Stimulated activated CD8-positive, alpha-beta memory T cell treated with anti-CD3 and anti-CD28 coated beads, Interleukin-7, amount 100 ng/mL, for 48 hours (primary cell): ENCODE results near the gene CEP290.

Experiments used
- DNase-seq, 2 donors: peaks; one replicate each; pipeline ENCODE4 v3.0.0-alpha.2; 2020; ENCODE audit warnings: low read depth in 1 of 2; ENCODE audit errors: extremely low read depth in 1 of 2

Gene CEP290, protein sequence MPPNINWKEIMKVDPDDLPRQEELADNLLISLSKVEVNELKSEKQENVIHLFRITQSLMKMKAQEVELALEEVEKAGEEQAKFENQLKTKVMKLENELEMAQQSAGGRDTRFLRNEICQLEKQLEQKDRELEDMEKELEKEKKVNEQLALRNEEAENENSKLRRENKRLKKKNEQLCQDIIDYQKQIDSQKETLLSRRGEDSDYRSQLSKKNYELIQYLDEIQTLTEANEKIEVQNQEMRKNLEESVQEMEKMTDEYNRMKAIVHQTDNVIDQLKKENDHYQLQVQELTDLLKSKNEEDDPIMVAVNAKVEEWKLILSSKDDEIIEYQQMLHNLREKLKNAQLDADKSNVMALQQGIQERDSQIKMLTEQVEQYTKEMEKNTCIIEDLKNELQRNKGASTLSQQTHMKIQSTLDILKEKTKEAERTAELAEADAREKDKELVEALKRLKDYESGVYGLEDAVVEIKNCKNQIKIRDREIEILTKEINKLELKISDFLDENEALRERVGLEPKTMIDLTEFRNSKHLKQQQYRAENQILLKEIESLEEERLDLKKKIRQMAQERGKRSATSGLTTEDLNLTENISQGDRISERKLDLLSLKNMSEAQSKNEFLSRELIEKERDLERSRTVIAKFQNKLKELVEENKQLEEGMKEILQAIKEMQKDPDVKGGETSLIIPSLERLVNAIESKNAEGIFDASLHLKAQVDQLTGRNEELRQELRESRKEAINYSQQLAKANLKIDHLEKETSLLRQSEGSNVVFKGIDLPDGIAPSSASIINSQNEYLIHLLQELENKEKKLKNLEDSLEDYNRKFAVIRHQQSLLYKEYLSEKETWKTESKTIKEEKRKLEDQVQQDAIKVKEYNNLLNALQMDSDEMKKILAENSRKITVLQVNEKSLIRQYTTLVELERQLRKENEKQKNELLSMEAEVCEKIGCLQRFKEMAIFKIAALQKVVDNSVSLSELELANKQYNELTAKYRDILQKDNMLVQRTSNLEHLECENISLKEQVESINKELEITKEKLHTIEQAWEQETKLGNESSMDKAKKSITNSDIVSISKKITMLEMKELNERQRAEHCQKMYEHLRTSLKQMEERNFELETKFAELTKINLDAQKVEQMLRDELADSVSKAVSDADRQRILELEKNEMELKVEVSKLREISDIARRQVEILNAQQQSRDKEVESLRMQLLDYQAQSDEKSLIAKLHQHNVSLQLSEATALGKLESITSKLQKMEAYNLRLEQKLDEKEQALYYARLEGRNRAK (N-terminal part only)

GRCh38 chr12:88141774-88142609 lies at the start of gene CEP290, which contains the start of gene TMTC3:
Gene CEP290, minus strand, starts transcription at chr12:88142088. Its CDS starts 781 bp downstream, at chr12:88141307.
Gene TMTC3, plus strand, starts transcription at chr12:88142307. Its CDS starts 6,009 bp downstream, at chr12:88148316.
- peak; percentile 75 to 93 for DNase-seq

GRCh38 chr12:88188180-88188579 lies 46.3 kb upstream of the CEP290 start:
- no peak for DNase-seq

GRCh38 chr12:88187571-88187970 lies 45.7 kb upstream of the CEP290 start:
- DNase-seq, result no peak

GRCh38 chr12:88185988-88186387 lies 44.1 kb upstream of the CEP290 start:
- DNase-seq, result no peak

GRCh38 chr12:88185279-88185678 lies 43.4 kb upstream of the CEP290 start:
- no peak for DNase-seq

DNA sequence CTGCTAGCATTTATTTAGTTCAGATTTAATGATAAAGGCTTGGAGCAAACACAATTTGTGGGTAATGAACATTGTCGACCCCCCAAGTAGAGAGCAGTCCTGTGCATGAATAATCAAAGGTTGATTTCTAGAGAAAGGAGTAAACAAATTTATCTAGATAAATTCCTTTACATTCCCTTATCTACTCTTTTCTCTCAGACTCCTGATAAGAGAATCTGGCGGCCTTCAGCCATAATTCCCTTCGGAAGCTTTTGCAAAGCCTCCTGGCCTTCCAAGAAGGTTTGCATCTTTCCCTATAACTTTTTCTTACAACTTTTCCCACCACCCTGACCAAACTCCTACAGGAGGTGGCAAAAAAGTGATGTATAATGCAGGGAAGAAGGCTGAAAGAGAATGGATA lies 42.3 kb upstream of the CEP290 start:
- no peak for DNase-seq

- DNase-seq, result no peak
These were observed 40.5 kb upstream of the CEP290 start for GRCh38 chr12:88182416-88182815.

DNA sequence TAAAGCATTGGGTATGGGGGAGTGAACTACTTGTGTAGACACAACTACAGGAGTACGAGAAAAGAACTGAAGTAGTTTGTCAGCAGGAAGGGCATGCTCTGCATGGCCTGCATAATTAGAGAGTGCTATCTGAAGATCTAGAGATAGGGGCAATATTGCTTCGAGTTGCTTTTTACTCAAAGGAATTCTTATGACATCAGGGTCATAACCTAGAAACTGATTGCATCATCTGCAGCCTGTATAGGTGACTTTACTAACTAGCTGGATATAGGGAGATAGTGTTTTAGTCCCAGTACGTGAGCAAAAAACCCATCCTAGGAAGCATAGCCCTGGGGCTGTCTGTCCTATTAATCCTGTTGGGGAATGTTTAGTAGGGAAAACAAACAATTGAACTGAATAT lies 40.0 kb upstream of the CEP290 start:
- no peak for DNase-seq

DNA sequence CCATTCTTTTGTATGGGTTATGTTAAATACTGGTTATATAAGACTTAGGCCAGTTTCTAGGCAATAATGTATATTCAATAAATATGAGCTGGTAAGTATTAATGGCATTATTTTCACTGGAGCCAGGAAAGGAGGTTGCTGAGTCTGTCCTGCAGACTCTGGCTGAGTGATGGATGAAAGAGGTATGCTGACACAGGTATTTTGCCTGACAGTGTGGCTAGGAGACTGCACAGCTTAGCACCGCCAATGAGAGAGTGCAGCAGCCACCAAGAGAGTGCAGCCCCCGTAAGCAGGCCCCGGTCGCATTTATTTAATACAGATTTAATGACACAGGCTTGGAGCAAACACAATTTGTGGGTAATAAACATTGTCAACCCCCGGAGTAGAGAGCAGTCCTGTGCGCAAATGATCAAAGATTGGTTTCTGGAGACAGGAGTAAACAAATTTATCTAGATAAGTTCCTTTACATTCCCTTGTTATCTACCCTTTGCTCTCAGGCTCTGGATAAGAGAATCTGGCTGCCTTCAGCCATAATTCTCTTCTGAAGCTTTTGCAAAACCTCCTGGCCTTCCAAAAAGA lies 37.6 kb upstream of the CEP290 start:
- DNase-seq, result no peak

DNA sequence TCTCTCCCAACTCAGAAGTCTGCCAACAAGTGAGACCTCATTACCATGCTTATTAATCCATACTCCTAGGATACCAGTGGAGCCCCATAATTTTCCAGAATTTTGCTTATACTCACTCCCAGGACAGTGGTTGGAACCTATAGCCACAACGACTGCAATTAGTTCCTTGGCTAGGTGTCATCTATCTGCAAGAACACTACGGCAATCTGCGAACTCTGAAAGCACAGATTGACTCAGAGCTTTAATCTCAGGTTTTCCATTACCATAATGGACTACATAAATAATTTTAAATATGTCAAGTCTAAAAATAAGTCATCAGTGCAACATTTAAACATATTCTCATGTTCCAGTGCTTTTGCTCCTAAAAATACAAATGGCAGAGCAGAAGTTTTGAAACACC lies 33.7 kb upstream of the CEP290 start:
- DNase-seq, result no peak

- no peak for DNase-seq
These were observed 31.0 kb upstream of the CEP290 start for GRCh38 chr12:88172844-88173407.

DNA sequence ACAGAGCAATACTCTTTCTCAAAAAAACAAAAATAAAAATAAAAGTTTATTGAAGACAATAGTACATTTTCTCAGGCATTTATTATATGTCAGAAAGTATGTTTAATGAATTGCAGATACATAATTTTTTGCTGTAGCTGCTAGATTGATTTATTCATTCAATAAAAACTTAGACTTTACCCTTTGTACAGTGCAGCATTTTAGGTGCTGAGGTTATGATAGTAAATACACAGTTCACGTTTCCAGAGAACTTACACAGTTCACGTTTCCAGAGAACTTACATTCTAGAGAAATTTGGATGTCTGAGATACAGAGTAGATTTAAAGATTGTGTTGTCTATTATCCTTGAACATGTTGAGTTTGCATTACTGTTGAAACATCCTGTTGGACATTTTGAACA lies 25.5 kb upstream of the CEP290 start:
- DNase-seq, result no peak

DNA sequence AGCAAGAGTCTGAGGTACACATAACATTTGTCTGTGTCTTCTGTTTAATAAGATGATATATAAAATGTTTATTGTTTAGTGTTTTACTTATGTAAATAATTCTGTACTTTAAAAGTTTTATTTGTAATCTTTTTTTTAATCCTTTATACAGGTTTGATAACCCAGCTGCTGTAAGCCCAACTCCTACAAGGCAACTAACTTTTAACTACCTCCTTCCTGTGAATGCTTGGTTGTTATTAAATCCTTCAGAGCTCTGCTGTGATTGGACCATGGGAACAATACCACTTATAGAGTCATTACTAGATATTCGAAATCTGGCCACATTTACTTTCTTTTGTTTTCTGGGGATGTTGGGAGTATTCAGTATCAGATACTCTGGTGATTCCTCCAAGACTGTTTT lies 24.3 kb upstream of the CEP290 start:
- DNase-seq, result no peak

- DNase-seq, result no peak
These were observed 21.5 kb upstream of the CEP290 start for GRCh38 chr12:88163371-88163770.

- DNase-seq, result no peak
These were observed 14.3 kb upstream of the CEP290 start for GRCh38 chr12:88156075-88156654.

DNA sequence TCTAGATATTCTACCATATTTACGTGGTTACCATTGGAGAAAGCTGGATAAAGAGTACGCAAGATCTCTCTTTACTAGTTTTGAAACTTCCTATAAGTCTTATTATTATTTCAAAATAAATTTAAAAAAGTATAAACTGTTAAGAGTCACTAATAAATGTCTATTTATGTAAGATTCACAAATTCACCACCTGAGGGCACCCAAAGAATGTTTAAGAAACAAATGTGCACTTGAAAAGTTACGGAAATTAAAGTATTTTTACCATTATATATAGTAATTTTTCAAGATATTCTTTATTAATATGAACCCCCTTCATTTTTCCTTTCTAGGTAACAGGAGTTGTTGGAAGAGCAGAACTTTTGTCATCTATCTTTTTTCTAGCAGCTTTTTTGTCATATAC lies 12.1 kb upstream of the CEP290 start:
- DNase-seq, result no peak

GRCh38 chr12:88150063-88150462 lies 8.2 kb upstream of the CEP290 start:
- no peak for DNase-seq

DNA sequence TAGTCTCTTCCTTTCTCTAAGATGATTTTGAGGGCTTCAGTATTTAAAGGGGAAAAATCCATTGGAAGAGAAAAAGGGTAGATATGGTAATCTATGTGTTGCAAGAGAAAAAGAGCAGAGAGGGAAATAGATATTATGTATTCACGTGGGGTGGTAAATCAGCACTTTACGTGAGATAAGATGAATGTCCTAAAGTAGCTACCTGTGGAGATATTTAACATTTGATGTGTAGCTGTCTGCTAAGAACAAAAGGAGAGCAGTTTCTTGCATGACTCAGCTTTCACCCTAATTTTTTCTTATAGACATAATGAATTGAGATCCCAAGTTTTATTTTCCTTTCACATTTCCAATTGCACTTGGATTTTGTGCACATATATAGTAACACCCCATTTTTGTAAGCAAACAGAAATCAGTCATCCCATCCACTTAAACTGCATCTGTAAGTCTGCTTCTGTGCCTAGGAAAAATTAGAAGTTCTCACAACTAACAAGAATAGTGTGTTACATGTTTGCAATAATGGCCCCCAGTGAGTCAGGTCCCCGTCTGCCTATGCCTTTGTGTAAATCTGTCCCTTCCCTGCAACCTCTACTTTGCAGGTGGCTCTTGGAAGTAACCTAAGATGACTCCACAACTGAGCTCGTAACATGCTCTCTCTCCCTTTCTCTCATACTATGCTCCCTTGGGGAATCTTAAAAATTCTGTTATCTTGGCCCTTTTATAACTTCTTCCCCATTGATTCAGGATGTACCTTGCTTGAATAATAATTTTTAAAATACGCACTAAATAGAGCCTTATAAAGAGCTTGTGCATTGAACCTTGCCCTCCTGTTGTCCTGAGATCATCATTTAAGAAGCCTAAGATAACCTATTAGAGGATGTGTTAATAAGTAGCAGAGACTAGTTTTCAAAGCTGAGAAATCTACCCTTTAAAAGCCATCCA lies 3.9 kb upstream of the CEP290 start:
- DNase-seq, result no peak
